Neural progenitor cell (in vitro differentiated cells): ENCODE results near the gene MYO1B. TPM values are rescaled to one million over a fixed set of nuclear protein-coding genes. Genes with fewer than 3 reads are reported as not detected.

ENCODE experiments used
- DNase-seq: peaks from one replicate; pipeline ENCODE4 v3.0.0-alpha.2; 2016; ENCODE audit warnings: low spot score
- H2AFZ ChIP-seq: fragments of 200-600 bp; sonication (generic); replicated peaks from 2 replicates; pipeline ENCODE4 v1.6.1; 2016; ENCODE audit warnings: antibody characterized with exemption
- H3F3A ChIP-seq: fragments of 200-600 bp; sonication (generic); 2 replicates; pipeline ENCODE4 v1.6.1; 2016; ENCODE audit warnings: antibody characterized with exemption, low read depth
- H3K27ac ChIP-seq: fragments of 200-600 bp; sonication (generic); 2 replicates; pipeline ENCODE4 v1.5.1; 2016; ENCODE audit warnings: mild to moderate bottlenecking
- H3K27me3 ChIP-seq: fragments of 200-600 bp; sonication (generic); 2 replicates; pipeline ENCODE4 v1.6.1; 2016; ENCODE audit warnings: mild to moderate bottlenecking, moderate library complexity
- H3K36me3 ChIP-seq: fragments of 200-600 bp; sonication (generic); 2 replicates; pipeline ENCODE4 v1.5.1; 2016
- H3K4me1 ChIP-seq: fragments of 200-600 bp; sonication (generic); 2 replicates; pipeline ENCODE4 v1.6.1; 2016; ENCODE audit warnings: mixed run types
- H3K4me2 ChIP-seq: fragments of 200-600 bp; sonication (generic); 2 replicates; pipeline ENCODE4 v1.6.1; 2016
- H3K4me3 ChIP-seq: fragments of 200-600 bp; sonication (generic); 2 replicates; pipeline ENCODE4 v1.5.1; 2016
- H3K79me2 ChIP-seq: fragments of 200-600 bp; sonication (generic); 2 replicates; pipeline ENCODE4 v1.6.1; 2016; ENCODE audit warnings: low read depth
- H3K9ac ChIP-seq: fragments of 200-600 bp; sonication (generic); 2 replicates; pipeline ENCODE4 v1.6.1; 2016
- H3K9me3 ChIP-seq: fragments of 200-600 bp; sonication (generic); 2 replicates; pipeline ENCODE4 v1.5.1; 2016; ENCODE audit warnings: low read depth
- H4K20me1 ChIP-seq: fragments of 200-600 bp; sonication (generic); 2 replicates; pipeline ENCODE4 v1.6.1; 2016; ENCODE audit warnings: low read depth
- H3K27ac Mint-ChIP-seq: 3 replicates; pipeline ENCODE4 v1.8.0; 2021; ENCODE audit warnings: mixed read lengths
- H3K27me3 Mint-ChIP-seq: 2 replicates; pipeline ENCODE4 v1.8.0; 2022; ENCODE audit warnings: low read depth, mild to moderate bottlenecking, inconsistent platforms, moderate library complexity, mixed read lengths; ENCODE audit not compliant: insufficient read depth
- H3K36me3 Mint-ChIP-seq: 3 replicates; pipeline ENCODE4 v1.8.0; 2021; ENCODE audit warnings: mixed read lengths
- H3K4me1 Mint-ChIP-seq: 3 replicates; pipeline ENCODE4 v1.8.0; 2021; ENCODE audit warnings: mixed read lengths
- H3K4me3 Mint-ChIP-seq: 3 replicates; pipeline ENCODE4 v1.8.0; 2021; ENCODE audit warnings: mild to moderate bottlenecking, moderate library complexity, mixed read lengths
- H3K9me3 Mint-ChIP-seq: 3 replicates; pipeline ENCODE4 v1.8.0; 2020; ENCODE audit warnings: mixed read lengths
- EZH2 ChIP-seq: fragments of 200-600 bp; sonication (generic); IDR thresholded peaks from 2 replicates; pipeline ENCODE4 v1.6.1; 2017; ENCODE audit warnings: antibody characterized with exemption, mild to moderate bottlenecking, moderate library complexity
- EZH2phosphoT487 ChIP-seq: fragments of 200-600 bp; sonication (generic); IDR thresholded peaks from 2 replicates; pipeline ENCODE4 v1.6.1; 2017; ENCODE audit warnings: antibody characterized with exemption
- total RNA-seq: library from RNA; depleted of rRNA; stranded (reverse); fragments of >200 nt; gene quantifications from 2 replicates; pipeline ENCODE4 v1.2.3, GENCODE V29; 2015; ENCODE audit warnings: low replicate concordance
- TF ChIP-seq, protein P1 (sequence below): fragments of 200-600 bp; sonication (generic); IDR thresholded peaks from 2 replicates; pipeline ENCODE4 v1.5.1; 2017; ENCODE audit warnings: antibody characterized with exemption, mild to moderate bottlenecking

MYO1B gene
- total RNA-seq, 1 donor from 2014 or later, result 88.0 TPM

DNA sequence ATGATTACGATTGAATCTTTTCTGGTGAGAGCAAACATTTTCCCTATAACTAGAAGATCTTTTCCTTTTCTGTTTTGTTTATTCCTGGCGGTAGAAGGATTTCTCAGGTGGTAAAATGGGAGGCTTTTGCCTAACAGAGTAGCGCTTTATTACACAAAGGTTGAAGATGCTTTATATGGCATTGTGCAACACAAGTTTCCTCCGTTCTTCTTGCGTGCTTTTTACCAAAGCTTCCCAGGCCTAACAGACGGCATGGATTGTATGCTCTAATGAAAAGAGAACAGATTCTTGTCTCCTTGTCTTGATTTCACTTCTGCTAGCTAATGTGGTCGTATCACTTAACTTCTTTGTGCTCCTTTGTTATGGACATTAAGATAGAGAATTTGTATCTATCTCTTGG is 43.8 kb downstream of the MYO1B start:
- H3K27ac Mint-ChIP-seq, result no peak overlapping the region
- H3K9ac ChIP-seq, result no peak overlapping the region
- H3K4me3 ChIP-seq, result no peak overlapping the region
- no peaks in the 10 kb centered on the region for H3F3A ChIP-seq
- no peak overlapping the region for H3K4me3 Mint-ChIP-seq
- no peak overlapping the region for H3K27ac ChIP-seq
- no peak overlapping the region for H2AFZ ChIP-seq
- peaks cover 14% of the 10 kb centered on the region for H4K20me1 ChIP-seq
- no peaks in the 10 kb centered on the region for H3K4me1 ChIP-seq
- peaks cover 19% of the 10 kb centered on the region for H3K36me3 Mint-ChIP-seq
- H3K4me2 ChIP-seq, result no peak overlapping the region
- peaks cover 11% of the 10 kb centered on the region for H3K4me1 Mint-ChIP-seq
- no peaks in the 10 kb centered on the region for H3K36me3 ChIP-seq
- H3K27me3 Mint-ChIP-seq, result no peaks in the 10 kb centered on the region
- H3K79me2 ChIP-seq, result peaks cover 74% of the 10 kb centered on the region
- H3K9me3 Mint-ChIP-seq, result no peaks in the 10 kb centered on the region
- H3K9me3 ChIP-seq, result no peaks in the 10 kb centered on the region
- TF ChIP-seq EZH2, result no peak
- no peak for TF ChIP-seq EZH2phosphoT487
- TF ChIP-seq, protein P1, sequence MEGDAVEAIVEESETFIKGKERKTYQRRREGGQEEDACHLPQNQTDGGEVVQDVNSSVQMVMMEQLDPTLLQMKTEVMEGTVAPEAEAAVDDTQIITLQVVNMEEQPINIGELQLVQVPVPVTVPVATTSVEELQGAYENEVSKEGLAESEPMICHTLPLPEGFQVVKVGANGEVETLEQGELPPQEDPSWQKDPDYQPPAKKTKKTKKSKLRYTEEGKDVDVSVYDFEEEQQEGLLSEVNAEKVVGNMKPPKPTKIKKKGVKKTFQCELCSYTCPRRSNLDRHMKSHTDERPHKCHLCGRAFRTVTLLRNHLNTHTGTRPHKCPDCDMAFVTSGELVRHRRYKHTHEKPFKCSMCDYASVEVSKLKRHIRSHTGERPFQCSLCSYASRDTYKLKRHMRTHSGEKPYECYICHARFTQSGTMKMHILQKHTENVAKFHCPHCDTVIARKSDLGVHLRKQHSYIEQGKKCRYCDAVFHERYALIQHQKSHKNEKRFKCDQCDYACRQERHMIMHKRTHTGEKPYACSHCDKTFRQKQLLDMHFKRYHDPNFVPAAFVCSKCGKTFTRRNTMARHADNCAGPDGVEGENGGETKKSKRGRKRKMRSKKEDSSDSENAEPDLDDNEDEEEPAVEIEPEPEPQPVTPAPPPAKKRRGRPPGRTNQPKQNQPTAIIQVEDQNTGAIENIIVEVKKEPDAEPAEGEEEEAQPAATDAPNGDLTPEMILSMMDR, result no peak
- no peak for DNase-seq
- H3K27me3 ChIP-seq, result no peaks in the 10 kb centered on the region

DNA sequence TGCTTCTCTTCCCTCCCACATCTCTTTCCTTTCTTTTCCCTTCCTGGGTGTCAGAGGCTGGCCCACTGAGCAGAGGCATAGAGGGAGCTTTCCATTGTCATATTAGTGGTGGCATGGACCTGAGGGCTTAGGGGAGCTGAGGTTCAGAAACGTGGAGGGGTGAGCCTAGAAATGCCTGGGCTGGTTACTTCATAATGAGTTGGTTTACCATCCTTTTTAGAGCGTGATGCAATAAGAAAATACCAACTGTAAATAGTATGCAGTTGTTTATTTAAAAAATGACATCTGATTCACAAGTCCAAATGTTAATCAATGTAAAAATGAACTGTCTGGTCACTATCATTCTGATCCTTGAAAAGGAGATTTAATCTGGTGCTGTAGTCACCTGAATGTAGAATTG is 46.3 kb downstream of the MYO1B start:
- Mint-ChIP-seq H3K4me3 (no peak overlapping the region), H3K27me3 (no peaks in the 10 kb centered on the region), H3K9me3 (no peaks in the 10 kb centered on the region), H3K27ac (no peak overlapping the region), H3K36me3 (peaks cover 12% of the 10 kb centered on the region), H3K4me1 (peaks cover 11% of the 10 kb centered on the region)
- H3K36me3 ChIP-seq, result no peaks in the 10 kb centered on the region
- H2AFZ ChIP-seq, result no peak overlapping the region
- peaks cover 28% of the 10 kb centered on the region for H4K20me1 ChIP-seq
- no peak overlapping the region for H3K9ac ChIP-seq
- TF ChIP-seq EZH2phosphoT487, result no peak
- TF ChIP-seq EZH2, result no peak
- TF ChIP-seq, protein P1, result no peak
- no peak overlapping the region for H3K4me2 ChIP-seq
- H3K4me3 ChIP-seq, result no peak overlapping the region
- H3K27me3 ChIP-seq, result no peaks in the 10 kb centered on the region
- no peaks in the 10 kb centered on the region for H3F3A ChIP-seq
- no peaks in the 10 kb centered on the region for H3K4me1 ChIP-seq
- DNase-seq, result no peak
- H3K79me2 ChIP-seq, result peaks cover 66% of the 10 kb centered on the region
- no peaks in the 10 kb centered on the region for H3K9me3 ChIP-seq
- H3K27ac ChIP-seq, result no peak overlapping the region

DNA sequence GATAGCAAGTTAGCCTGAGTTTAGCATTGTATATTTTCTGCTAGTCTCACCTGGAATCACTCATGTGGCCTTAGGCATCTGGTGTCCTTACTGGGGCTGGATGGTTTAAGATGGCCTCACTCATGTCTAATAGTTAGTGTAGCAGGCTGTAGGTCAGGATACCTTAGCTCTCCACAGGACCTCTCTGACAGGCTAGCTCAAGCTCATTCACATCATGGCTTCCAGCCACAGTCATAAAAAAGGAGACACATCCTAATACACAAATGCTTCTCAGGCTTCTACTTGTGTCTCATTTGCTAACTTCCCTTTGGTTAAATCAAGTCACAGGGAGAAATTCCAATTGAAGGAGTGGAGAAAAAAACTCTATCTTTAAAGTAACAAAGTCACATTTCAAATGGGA is 47.7 kb downstream of the MYO1B start:
- Histone ChIP-seq H2AFZ (no peak overlapping the region), H3K9ac (no peak overlapping the region), H3K79me2 (peaks cover 59% of the 10 kb centered on the region), H3K9me3 (no peaks in the 10 kb centered on the region), H3K36me3 (no peaks in the 10 kb centered on the region), H3K27ac (no peak overlapping the region), H4K20me1 (peaks cover 31% of the 10 kb centered on the region), H3K4me3 (no peak overlapping the region), H3K27me3 (no peaks in the 10 kb centered on the region), H3K4me2 (no peak overlapping the region), H3F3A (no peaks in the 10 kb centered on the region), H3K4me1 (no peaks in the 10 kb centered on the region)
- TF ChIP-seq, protein P1, result no peak
- no peak for TF ChIP-seq EZH2phosphoT487
- no peak for TF ChIP-seq EZH2
- no peak overlapping the region for H3K4me3 Mint-ChIP-seq
- no peaks in the 10 kb centered on the region for H3K9me3 Mint-ChIP-seq
- no peak overlapping the region for H3K27ac Mint-ChIP-seq
- H3K36me3 Mint-ChIP-seq, result peaks cover 19% of the 10 kb centered on the region
- peaks cover 8% of the 10 kb centered on the region for H3K4me1 Mint-ChIP-seq
- no peak for DNase-seq
- H3K27me3 Mint-ChIP-seq, result no peaks in the 10 kb centered on the region
